HepG2 (cell line): ENCODE results near the gene HNRNPL. TPM values are rescaled to one million over a fixed set of nuclear protein-coding genes. Genes with fewer than 3 reads are reported as not detected.

Experiments used
- AHR ChIP-seq: IDR thresholded peaks from 2 replicates; pipeline ENCODE4 v1.6.1; 2018; ENCODE audit warnings: missing genetic modification reagents, missing compliant biosample characterization
- CTCF ChIP-seq: sonication (generic); formaldehyde crosslinking; IDR thresholded peaks from 2 replicates; pipeline ENCODE4 v1.5.0; 2020; ENCODE audit warnings: mild to moderate bottlenecking, missing genetic modification reagents, moderate library complexity
- RFXANK ChIP-seq: IDR thresholded peaks from 2 replicates; pipeline ENCODE4 v1.6.1; 2016
- SAP130 ChIP-seq: IDR thresholded peaks from 2 replicates; pipeline ENCODE4 v1.6.1; 2016; ENCODE audit warnings: low read depth
- YEATS4 ChIP-seq: sonication (generic); formaldehyde crosslinking; IDR thresholded peaks from 2 replicates; pipeline ENCODE4 v1.4.0; 2020; ENCODE audit warnings: missing genetic modification reagents, borderline replicate concordance
- ZKSCAN5 ChIP-seq: sonication (generic); formaldehyde crosslinking; IDR thresholded peaks from 2 replicates; pipeline ENCODE4 v1.5.1; 2020; ENCODE audit warnings: mild to moderate bottlenecking, missing genetic modification reagents
- ZMAT3 ChIP-seq: sonication (generic); formaldehyde crosslinking; conservative IDR thresholded peaks from 2 replicates; pipeline ENCODE4 v1.7.0; 2021; ENCODE audit warnings: missing genetic modification reagents
- ZNF235 ChIP-seq: sonication (generic); formaldehyde crosslinking; IDR thresholded peaks from 2 replicates; pipeline ENCODE4 v1.8.1; 2023; ENCODE audit warnings: mild to moderate bottlenecking, missing genetic modification reagents, borderline replicate concordance
- ZNF274 ChIP-seq: sonication (generic); formaldehyde crosslinking; IDR thresholded peaks from 2 replicates; pipeline ENCODE4 v1.5.1; 2020; ENCODE audit warnings: mild to moderate bottlenecking, missing genetic modification reagents
- ZNF550 ChIP-seq: sonication (generic); formaldehyde crosslinking; IDR thresholded peaks from 2 replicates; pipeline ENCODE4 v1.4.0; 2020; ENCODE audit warnings: mild to moderate bottlenecking, missing genetic modification reagents, borderline replicate concordance
- ZNF570 ChIP-seq: sonication (generic); formaldehyde crosslinking; IDR thresholded peaks from 2 replicates; pipeline ENCODE4 v1.4.0; 2020; ENCODE audit warnings: mild to moderate bottlenecking, missing genetic modification reagents, borderline replicate concordance
- ZNF589 ChIP-seq: sonication (generic); formaldehyde crosslinking; conservative IDR thresholded peaks from 2 replicates; pipeline ENCODE4 v1.8.0; 2022; ENCODE audit warnings: mild to moderate bottlenecking, moderate library complexity, missing genetic modification reagents
- ZSCAN9 ChIP-seq: IDR thresholded peaks from 2 replicates; pipeline ENCODE4 v1.6.1; 2016; ENCODE audit warnings: borderline replicate concordance
- polyA plus RNA-seq, 8 experiments: library from polyadenylated mRNA; depleted of rRNA in 3 of 8; stranded (reverse) in 7 of 8; unstranded in 1 of 8; fragments of >200 nt; fragmentation: Illumina TruSeq in 4 of 8; extraction: Trizol in 4 of 8; gene quantifications; 2 replicates each; pipeline versions ENCODE4 v1.2.1 to v1.2.3, GENCODE V29; 2011 to 2016; ENCODE audit warnings: low read depth in 4 of 8, missing spikeins in 1 of 8, mixed read lengths in 1 of 8; ENCODE audit not compliant: insufficient read depth in 1 of 8
- total RNA-seq, 5 experiments: library from RNA; depleted of rRNA; stranded (reverse); fragments of >200 nt; fragmentation: Illumina TruSeq; extraction: Trizol; gene quantifications; 2 replicates each; pipeline ENCODE4 v1.2.3, GENCODE V29; 2016; ENCODE audit warnings: low read depth in 1 of 5
- TF ChIP-seq, protein P1 (sequence below): sonication (generic); formaldehyde crosslinking; IDR thresholded peaks from 2 replicates; pipeline ENCODE4 v1.4.0; 2020; ENCODE audit warnings: missing genetic modification reagents, borderline replicate concordance
- TF ChIP-seq, protein P2 (sequence below): sonication (generic); formaldehyde crosslinking; IDR thresholded peaks from 2 replicates; pipeline ENCODE4 v1.5.1; 2020; ENCODE audit warnings: mild to moderate bottlenecking, missing genetic modification reagents, borderline replicate concordance
- TF ChIP-seq, protein P3 (sequence below): sonication (generic); formaldehyde crosslinking; IDR thresholded peaks from 2 replicates; pipeline ENCODE4 v1.5.0; 2020; ENCODE audit warnings: missing genetic modification reagents, mild to moderate bottlenecking, borderline replicate concordance
- TF ChIP-seq, protein P4 (sequence below): IDR thresholded peaks from 2 replicates; pipeline ENCODE4 v1.6.1; 2016; ENCODE audit warnings: low read depth, borderline replicate concordance

HNRNPL gene
- total and polyA plus RNA-seq, 2 of the 13 experiments (the other 11 are each of a cell fraction or from before 2014, with no cell fraction given) = 156 to 278 TPM

- TF ChIP-seq, protein P1, sequence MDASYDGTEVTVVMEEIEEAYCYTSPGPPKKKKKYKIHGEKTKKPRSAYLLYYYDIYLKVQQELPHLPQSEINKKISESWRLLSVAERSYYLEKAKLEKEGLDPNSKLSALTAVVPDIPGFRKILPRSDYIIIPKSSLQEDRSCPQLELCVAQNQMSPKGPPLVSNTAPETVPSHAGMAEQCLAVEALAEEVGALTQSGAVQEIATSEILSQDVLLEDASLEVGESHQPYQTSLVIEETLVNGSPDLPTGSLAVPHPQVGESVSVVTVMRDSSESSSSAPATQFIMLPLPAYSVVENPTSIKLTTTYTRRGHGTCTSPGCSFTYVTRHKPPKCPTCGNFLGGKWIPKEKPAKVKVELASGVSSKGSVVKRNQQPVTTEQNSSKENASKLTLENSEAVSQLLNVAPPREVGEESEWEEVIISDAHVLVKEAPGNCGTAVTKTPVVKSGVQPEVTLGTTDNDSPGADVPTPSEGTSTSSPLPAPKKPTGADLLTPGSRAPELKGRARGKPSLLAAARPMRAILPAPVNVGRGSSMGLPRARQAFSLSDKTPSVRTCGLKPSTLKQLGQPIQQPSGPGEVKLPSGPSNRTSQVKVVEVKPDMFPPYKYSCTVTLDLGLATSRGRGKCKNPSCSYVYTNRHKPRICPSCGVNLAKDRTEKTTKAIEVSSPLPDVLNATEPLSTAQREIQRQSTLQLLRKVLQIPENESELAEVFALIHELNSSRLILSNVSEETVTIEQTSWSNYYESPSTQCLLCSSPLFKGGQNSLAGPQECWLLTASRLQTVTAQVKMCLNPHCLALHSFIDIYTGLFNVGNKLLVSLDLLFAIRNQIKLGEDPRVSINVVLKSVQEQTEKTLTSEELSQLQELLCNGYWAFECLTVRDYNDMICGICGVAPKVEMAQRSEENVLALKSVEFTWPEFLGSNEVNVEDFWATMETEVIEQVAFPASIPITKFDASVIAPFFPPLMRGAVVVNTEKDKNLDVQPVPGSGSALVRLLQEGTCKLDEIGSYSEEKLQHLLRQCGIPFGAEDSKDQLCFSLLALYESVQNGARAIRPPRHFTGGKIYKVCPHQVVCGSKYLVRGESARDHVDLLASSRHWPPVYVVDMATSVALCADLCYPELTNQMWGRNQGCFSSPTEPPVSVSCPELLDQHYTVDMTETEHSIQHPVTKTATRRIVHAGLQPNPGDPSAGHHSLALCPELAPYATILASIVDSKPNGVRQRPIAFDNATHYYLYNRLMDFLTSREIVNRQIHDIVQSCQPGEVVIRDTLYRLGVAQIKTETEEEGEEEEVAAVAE (CRISPR knock-in tag) = no peak
- TF ChIP-seq CTCF (no peak), SAP130 (CRISPR knock-in tag) (peak; percentile 97), AHR (CRISPR knock-in tag) (peak; percentile 17; the same call in 1 of the 2 replicates), YEATS4 (CRISPR knock-in tag) (peak; percentile 87; the same call in 1 of the 2 replicates), RFXANK (no peak), ZNF589 (CRISPR knock-in tag) (no peak; the same call in 1 of the 2 replicates), ZSCAN9 (CRISPR knock-in tag) (no peak), ZNF570 (no peak), ZNF235 (CRISPR knock-in tag) (no peak), ZMAT3 (no peak), ZNF274 (CRISPR knock-in tag) (no peak), ZNF550 (CRISPR knock-in tag) (no peak), ZKSCAN5 (no peak)
- TF ChIP-seq, protein P2, sequence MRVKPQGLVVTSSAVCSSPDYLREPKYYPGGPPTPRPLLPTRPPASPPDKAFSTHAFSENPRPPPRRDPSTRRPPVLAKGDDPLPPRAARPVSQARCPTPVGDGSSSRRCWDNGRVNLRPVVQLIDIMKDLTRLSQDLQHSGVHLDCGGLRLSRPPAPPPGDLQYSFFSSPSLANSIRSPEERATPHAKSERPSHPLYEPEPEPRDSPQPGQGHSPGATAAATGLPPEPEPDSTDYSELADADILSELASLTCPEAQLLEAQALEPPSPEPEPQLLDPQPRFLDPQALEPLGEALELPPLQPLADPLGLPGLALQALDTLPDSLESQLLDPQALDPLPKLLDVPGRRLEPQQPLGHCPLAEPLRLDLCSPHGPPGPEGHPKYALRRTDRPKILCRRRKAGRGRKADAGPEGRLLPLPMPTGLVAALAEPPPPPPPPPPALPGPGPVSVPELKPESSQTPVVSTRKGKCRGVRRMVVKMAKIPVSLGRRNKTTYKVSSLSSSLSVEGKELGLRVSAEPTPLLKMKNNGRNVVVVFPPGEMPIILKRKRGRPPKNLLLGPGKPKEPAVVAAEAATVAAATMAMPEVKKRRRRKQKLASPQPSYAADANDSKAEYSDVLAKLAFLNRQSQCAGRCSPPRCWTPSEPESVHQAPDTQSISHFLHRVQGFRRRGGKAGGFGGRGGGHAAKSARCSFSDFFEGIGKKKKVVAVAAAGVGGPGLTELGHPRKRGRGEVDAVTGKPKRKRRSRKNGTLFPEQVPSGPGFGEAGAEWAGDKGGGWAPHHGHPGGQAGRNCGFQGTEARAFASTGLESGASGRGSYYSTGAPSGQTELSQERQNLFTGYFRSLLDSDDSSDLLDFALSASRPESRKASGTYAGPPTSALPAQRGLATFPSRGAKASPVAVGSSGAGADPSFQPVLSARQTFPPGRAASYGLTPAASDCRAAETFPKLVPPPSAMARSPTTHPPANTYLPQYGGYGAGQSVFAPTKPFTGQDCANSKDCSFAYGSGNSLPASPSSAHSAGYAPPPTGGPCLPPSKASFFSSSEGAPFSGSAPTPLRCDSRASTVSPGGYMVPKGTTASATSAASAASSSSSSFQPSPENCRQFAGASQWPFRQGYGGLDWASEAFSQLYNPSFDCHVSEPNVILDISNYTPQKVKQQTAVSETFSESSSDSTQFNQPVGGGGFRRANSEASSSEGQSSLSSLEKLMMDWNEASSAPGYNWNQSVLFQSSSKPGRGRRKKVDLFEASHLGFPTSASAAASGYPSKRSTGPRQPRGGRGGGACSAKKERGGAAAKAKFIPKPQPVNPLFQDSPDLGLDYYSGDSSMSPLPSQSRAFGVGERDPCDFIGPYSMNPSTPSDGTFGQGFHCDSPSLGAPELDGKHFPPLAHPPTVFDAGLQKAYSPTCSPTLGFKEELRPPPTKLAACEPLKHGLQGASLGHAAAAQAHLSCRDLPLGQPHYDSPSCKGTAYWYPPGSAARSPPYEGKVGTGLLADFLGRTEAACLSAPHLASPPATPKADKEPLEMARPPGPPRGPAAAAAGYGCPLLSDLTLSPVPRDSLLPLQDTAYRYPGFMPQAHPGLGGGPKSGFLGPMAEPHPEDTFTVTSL (CRISPR knock-in tag) = no peak
- TF ChIP-seq, protein P3, sequence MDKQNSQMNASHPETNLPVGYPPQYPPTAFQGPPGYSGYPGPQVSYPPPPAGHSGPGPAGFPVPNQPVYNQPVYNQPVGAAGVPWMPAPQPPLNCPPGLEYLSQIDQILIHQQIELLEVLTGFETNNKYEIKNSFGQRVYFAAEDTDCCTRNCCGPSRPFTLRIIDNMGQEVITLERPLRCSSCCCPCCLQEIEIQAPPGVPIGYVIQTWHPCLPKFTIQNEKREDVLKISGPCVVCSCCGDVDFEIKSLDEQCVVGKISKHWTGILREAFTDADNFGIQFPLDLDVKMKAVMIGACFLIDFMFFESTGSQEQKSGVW = no peak
- TF ChIP-seq, protein P4, sequence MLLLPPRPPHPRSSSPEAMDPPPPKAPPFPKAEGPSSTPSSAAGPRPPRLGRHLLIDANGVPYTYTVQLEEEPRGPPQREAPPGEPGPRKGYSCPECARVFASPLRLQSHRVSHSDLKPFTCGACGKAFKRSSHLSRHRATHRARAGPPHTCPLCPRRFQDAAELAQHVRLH (CRISPR knock-in tag) = 0 out of 2 replicates have a peak, but pooled peaks have one; percentile 51
Measured at GRCh38 chr19:38851622-38852230, 1.9 kb upstream of the HNRNPL start (continued).
